Thoracic aorta (tissue), 2 donors: ENCODE data around the gene PDK1. TPM values are rescaled to one million over a fixed set of nuclear protein-coding genes. Genes with fewer than 3 reads are reported as not detected.

Experiments
- ATAC-seq: fragments of 150-250 bp; one replicate; pipeline ENCODE4 v1.8.0; 2017; ENCODE audit warnings: low read depth; ENCODE audit not compliant: insufficient number of reproducible peaks, low FRiP score
- DNase-seq: peaks from one replicate; pipeline ENCODE4 v3.0.0-alpha.2; 2020; ENCODE audit warnings: low spot score
- H3K27ac ChIP-seq, 2 donors: fragments of 200-600 bp; sonication (generic); 1 replicate in 1 of 2; 2 replicates in 1 of 2; pipeline ENCODE4 v1.5.1; 2016; ENCODE audit warnings: mild to moderate bottlenecking in 2 of 2, moderate library complexity in 2 of 2
- H3K27me3 ChIP-seq: fragments of 200-600 bp; sonication (generic); replicated peaks from 2 replicates; pipeline ENCODE4 v1.6.0; 2016; ENCODE audit warnings: mild to moderate bottlenecking; ENCODE audit not compliant: insufficient read depth
- H3K36me3 ChIP-seq: fragments of 200-600 bp; sonication (generic); one replicate; pipeline ENCODE4 v1.5.1; 2016
- H3K4me1 ChIP-seq, 2 donors: fragments of 200-600 bp; sonication (generic); 1 replicate in 1 of 2; 2 replicates in 1 of 2; pipeline versions ENCODE4 v1.5.1 to v1.6.0; 2016; ENCODE audit warnings: low read depth in 2 of 2, mild to moderate bottlenecking in 1 of 2; ENCODE audit not compliant: control insufficient read depth in 1 of 2
- H3K4me3 ChIP-seq: fragments of 200-600 bp; sonication (generic); 2 replicates; pipeline ENCODE4 v1.5.1; 2016; ENCODE audit warnings: mild to moderate bottlenecking
- H3K9me3 ChIP-seq: fragments of 200-600 bp; sonication (generic); 2 replicates; pipeline ENCODE4 v1.5.1; 2016
- CTCF ChIP-seq: fragments of 200-600 bp; sonication (generic); IDR thresholded peaks from one replicate; pipeline ENCODE4 v1.5.1; 2019; ENCODE audit warnings: antibody characterized with exemption
- total RNA-seq, 2 donors: library from RNA; depleted of rRNA; stranded (reverse); fragments of >200 nt; gene quantifications; one replicate each; pipeline versions ENCODE4 v1.1.0 to v1.2.3, GENCODE V29; 2016

Gene PDK1
- total RNA-seq, 2 donors from 2014 or later: 15.7 to 18.7 TPM

GRCh38 chr2:172560721-172561120 lies 4.8 kb downstream of the PDK1 start:
- no peak overlapping the region for H3K27ac ChIP-seq
- peaks cover 4 to 18% of the 10 kb centered on the region in 2 donors for H3K4me1 ChIP-seq
- no peak for ATAC-seq
- H3K9me3 ChIP-seq: no peaks in the 10 kb centered on the region
- no peak for DNase-seq
- H3K27me3 ChIP-seq: no peaks in the 10 kb centered on the region
- no peak overlapping the region for H3K4me3 ChIP-seq
- no peaks in the 10 kb centered on the region for H3K36me3 ChIP-seq
- TF ChIP-seq CTCF: no peak

- Histone ChIP-seq H3K27me3 (no peaks in the 10 kb centered on the region), H3K4me1 (peaks cover 4 to 18% of the 10 kb centered on the region in 2 donors), H3K36me3 (peaks cover 3% of the 10 kb centered on the region), H3K4me3 (no peak overlapping the region), H3K27ac (no peak overlapping the region), H3K9me3 (no peaks in the 10 kb centered on the region)
- DNase-seq (no peak), ATAC-seq (no peak)
- no peak for TF ChIP-seq CTCF
These were observed 5.4 kb downstream of the PDK1 start for GRCh38 chr2:172561270-172561669.

GRCh38 chr2:172562298-172562697 lies 6.4 kb downstream of the PDK1 start:
- H3K4me1 ChIP-seq: peaks cover 0 to 9% of the 10 kb centered on the region in 2 donors

GRCh38 chr2:172564376-172564775 lies 8.5 kb downstream of the PDK1 start:
- no peak for TF ChIP-seq CTCF

More at GRCh38 chr2:172562298-172562697, 6.4 kb downstream of the PDK1 start:
- no peak for DNase-seq
- no peak for ATAC-seq
- no peak overlapping the region for H3K27ac ChIP-seq
- no peak overlapping the region for H3K4me3 ChIP-seq
- no peaks in the 10 kb centered on the region for H3K27me3 ChIP-seq
- TF ChIP-seq CTCF: no peak
- peaks cover 3% of the 10 kb centered on the region for H3K36me3 ChIP-seq
- H3K9me3 ChIP-seq: no peaks in the 10 kb centered on the region

GRCh38 chr2:172571245-172571644 lies 15.4 kb downstream of the PDK1 start:
- H3K27me3 ChIP-seq: no peaks in the 10 kb centered on the region
- H3K4me1 ChIP-seq: no peaks in the 10 kb centered on the region
- no peak overlapping the region for H3K27ac ChIP-seq
- no peak for DNase-seq
- TF ChIP-seq CTCF: no peak
- peaks cover 11% of the 10 kb centered on the region for H3K36me3 ChIP-seq
- H3K9me3 ChIP-seq: peaks cover 10% of the 10 kb centered on the region
- H3K4me3 ChIP-seq: no peak overlapping the region
- ATAC-seq: no peak

More at GRCh38 chr2:172564376-172564775, 8.5 kb downstream of the PDK1 start:
- Histone ChIP-seq H3K27me3 (no peaks in the 10 kb centered on the region), H3K36me3 (peaks cover 6% of the 10 kb centered on the region), H3K27ac (no peak overlapping the region), H3K4me1 (peaks cover 0 to 7% of the 10 kb centered on the region in 2 donors), H3K9me3 (no peaks in the 10 kb centered on the region), H3K4me3 (no peak overlapping the region)
- DNase-seq (no peak), ATAC-seq (no peak)
